AG09319 (cell line): ENCODE results near the gene CENPQ.

ENCODE experiments used
- DNase-seq: peaks from one replicate; pipeline ENCODE4 v3.0.0-alpha.2; 2010; ENCODE audit warnings: low read depth; ENCODE audit errors: extremely low read depth
- TF ChIP-seq, protein P1 (sequence below): IDR thresholded peaks from 2 replicates; pipeline ENCODE4 v1.5.1; 2011; ENCODE audit warnings: low read depth, mild to moderate bottlenecking, inconsistent platforms, low read length, moderate library complexity

Gene CENPQ

DNA sequence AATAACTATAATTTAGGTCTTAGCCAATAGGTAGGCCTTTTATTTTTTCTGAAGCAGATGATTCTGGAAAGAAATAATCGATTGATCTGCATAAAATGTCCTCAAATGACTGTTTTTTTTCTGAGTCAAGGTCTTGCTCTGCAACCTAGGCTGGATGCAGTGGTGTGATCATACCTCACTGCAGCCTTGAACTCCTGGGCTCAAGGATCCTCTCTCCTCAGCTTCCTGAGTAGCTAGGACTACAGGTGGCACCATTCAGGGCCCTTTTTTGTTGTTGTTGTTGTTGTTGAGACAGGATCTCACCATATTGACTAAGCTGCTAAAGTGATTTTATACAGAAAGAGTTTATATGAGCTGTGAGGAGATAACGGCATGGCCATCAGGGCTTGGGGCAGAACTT, 54.7 kb downstream of the CENPQ start:
- DNase-seq, result no peak

DNA sequence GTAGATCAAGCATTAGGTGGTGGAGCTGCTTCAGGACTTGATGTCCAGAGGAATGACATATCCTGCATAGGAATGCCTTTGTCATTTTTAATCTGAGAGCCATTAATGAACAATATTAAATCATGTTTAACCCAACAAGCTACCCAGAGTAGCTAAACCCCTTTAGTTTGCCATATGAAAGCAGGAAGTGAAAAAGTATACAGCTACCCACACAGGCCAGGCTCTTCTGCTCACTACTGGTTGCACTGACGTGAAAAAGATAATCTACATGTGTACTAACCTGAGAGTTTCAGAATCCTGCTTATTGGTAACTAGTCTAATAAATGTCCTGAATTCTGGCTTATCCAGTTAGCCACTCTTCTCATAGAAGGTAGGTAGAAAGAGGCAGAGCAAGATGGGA, 56.5 kb downstream of the CENPQ start:
- no peak for DNase-seq
- TF ChIP-seq, protein P1, sequence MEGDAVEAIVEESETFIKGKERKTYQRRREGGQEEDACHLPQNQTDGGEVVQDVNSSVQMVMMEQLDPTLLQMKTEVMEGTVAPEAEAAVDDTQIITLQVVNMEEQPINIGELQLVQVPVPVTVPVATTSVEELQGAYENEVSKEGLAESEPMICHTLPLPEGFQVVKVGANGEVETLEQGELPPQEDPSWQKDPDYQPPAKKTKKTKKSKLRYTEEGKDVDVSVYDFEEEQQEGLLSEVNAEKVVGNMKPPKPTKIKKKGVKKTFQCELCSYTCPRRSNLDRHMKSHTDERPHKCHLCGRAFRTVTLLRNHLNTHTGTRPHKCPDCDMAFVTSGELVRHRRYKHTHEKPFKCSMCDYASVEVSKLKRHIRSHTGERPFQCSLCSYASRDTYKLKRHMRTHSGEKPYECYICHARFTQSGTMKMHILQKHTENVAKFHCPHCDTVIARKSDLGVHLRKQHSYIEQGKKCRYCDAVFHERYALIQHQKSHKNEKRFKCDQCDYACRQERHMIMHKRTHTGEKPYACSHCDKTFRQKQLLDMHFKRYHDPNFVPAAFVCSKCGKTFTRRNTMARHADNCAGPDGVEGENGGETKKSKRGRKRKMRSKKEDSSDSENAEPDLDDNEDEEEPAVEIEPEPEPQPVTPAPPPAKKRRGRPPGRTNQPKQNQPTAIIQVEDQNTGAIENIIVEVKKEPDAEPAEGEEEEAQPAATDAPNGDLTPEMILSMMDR, result no peak

More for the DNA sequence above, 54.7 kb downstream of the CENPQ start:
- TF ChIP-seq, protein P1, result no peak

DNA sequence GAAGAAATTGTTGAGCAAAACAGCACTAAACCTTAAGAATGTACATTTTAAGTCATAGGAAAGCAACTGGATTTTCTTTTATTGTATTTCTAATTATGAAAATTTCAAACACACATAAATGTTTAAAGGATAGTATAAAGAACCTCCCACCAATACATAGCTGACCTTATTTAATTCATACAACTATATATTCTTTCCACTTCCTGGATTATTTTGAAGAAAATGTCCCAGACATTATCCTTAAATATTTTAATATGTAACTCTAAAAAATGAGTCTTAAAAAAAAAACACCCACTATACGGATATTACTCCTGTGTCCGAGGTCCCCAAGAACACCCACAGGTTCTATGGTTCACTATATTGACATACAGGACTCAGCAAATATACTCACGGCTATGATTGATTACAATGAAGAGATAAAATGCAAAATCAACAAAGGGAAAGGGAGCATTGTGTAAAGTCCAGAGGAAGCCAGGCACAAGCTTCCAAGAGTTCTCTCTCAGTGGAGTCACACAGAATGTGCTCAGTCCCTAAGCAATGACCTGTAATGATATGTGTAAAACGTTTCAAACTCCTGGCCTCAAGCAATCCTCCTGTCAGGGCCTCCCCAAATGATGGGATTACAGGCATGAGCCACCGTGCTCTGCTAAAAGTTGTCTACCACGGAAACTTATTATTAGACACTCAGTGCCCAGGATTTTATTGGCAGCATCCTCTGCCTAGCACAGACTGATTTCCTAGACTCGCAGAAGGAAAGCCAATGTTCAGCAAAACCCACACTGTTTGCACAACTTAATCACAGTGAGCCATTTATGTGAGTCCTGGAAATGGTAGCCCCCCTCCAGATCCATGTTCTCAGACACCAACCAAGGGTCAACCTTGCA, 59.8 kb downstream of the CENPQ start:
- DNase-seq, result no peak
- TF ChIP-seq, protein P1, result no peak

DNA sequence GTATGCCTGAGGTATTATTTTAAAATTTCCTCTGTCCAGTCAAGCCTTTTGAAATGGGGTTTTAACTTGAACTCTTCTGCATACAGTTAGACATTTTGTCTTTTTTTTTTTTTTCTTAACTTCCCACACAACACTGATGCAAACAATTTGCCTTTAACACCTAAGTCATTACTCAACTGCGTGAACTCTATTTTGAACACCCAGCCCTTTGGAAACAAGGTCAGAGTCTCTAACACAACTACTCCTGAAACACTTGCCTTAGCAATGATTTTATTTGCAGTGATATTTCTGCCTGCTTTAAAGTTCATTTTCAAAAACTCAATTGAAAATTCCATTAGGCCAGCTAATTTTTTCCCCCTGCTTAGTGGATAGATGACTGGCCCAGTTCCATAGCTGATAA, 60.7 kb downstream of the CENPQ start:
- no peak for DNase-seq
- TF ChIP-seq, protein P1, result no peak

DNA sequence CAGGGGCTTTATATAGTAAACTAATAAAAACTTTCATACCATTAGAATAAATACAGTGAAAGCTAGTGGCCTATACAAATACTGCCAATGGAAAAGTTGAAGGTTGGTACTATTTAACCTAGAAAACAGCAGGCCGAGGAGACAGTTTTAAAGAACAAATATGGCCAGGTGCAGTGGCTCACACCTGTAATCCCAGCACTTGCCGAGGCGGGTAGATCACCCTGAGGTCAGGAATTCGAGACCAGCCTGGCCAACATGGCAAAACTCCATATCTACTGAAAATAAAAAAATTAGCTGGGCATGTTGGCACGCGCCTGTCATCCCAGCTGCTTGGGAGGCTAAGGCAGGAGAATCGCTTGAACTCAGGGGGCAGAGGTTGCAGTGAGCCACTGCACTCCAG, 61.4 kb downstream of the CENPQ start:
- DNase-seq, result no peak
- TF ChIP-seq, protein P1, result no peak

DNA sequence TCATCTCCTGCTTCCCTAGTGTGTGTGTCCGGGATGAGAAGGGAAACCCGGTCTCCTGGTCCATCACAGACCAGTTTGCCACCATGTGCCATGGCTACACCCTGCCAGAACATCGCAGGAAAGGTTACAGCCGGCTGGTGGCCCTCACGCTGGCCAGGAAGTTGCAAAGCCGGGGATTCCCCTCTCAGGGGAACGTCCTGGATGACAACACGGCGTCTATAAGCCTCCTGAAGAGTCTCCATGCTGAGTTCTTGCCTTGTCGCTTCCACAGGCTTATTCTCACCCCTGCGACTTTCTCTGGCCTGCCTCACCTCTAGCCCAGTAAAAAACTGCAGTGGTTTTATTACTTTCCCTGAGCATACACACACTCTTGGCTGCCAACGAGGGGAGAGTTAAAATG, 63.4 kb downstream of the CENPQ start:
- TF ChIP-seq, protein P1, result no peak

DNA sequence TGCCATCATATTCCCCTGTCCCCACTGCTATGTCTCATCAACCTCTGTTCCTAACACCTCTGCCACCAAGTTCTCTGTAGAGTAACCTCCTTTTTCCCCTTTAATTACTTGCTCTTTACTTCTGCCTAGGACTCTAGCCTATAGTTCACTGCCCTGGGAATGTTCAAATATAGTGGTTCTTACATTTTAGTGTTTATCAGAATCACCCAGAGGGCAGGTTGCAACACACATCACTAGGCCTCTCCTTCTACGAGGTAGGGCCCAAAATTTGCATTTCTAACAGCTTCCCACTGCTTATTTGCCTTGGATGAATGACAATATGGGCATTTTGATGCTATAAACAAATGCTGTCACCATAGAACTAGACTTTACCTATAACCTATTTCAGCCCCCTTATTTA, 64.2 kb downstream of the CENPQ start:
- TF ChIP-seq, protein P1, result no peak
- no peak for DNase-seq

More for the DNA sequence above, 63.4 kb downstream of the CENPQ start:
- no peak for DNase-seq
